Inflammatory macrophage (primary cell): ENCODE measurements around the gene LYPD6B.

Source experiments
- DNase-seq, 2 donors: peaks; one replicate each; pipeline ENCODE4 v3.0.0-alpha.2; 2020 to 2022

Gene LYPD6B

GRCh38 chr2:149042881-149043280, 4.4 kb downstream of the LYPD6B start:
- DNase-seq = no peak

- DNase-seq = no peak
Measured at GRCh38 chr2:149044500-149044899, 6.0 kb downstream of the LYPD6B start.

GRCh38 chr2:149047118-149047517, 8.6 kb downstream of the LYPD6B start:
- no peak for DNase-seq

GRCh38 chr2:149049142-149049541, 10.6 kb downstream of the LYPD6B start:
- no peak for DNase-seq

- no peak for DNase-seq
Measured at GRCh38 chr2:149050188-149050587, 11.7 kb downstream of the LYPD6B start.

- DNase-seq = no peak
Measured at GRCh38 chr2:149055751-149056150, 17.3 kb downstream of the LYPD6B start.

- DNase-seq = no peak
Measured at GRCh38 chr2:149056541-149057255, 18.2 kb downstream of the LYPD6B start.

GRCh38 chr2:149057401-149057800, 18.9 kb downstream of the LYPD6B start:
- DNase-seq = no peak

GRCh38 chr2:149058936-149059335, 20.4 kb downstream of the LYPD6B start:
- DNase-seq = no peak

- no peak for DNase-seq
Measured at GRCh38 chr2:149059822-149060221, 21.3 kb downstream of the LYPD6B start.

- no peak for DNase-seq
Measured at GRCh38 chr2:149061133-149061745, 22.7 kb downstream of the LYPD6B start.

GRCh38 chr2:149062531-149062930, 24.0 kb downstream of the LYPD6B start:
- DNase-seq = no peak

- no peak for DNase-seq
Measured at GRCh38 chr2:149063177-149063576, 24.7 kb downstream of the LYPD6B start.

GRCh38 chr2:149064365-149064841, 25.9 kb downstream of the LYPD6B start:
- DNase-seq = no peak

GRCh38 chr2:149064856-149065630, 26.5 kb downstream of the LYPD6B start:
- DNase-seq = no peak

GRCh38 chr2:149068225-149068995, 29.9 kb downstream of the LYPD6B start:
- no peak for DNase-seq

- peak; percentile 40 to 50 for DNase-seq
Measured at GRCh38 chr2:149068996-149069888, 30.7 kb downstream of the LYPD6B start.

- DNase-seq = no peak
Measured at GRCh38 chr2:149070681-149071320, 32.3 kb downstream of the LYPD6B start.

- DNase-seq = no peak
Measured at GRCh38 chr2:149075105-149075504, 36.6 kb downstream of the LYPD6B start.

- no peak for DNase-seq
Measured at GRCh38 chr2:149075853-149076252, 37.4 kb downstream of the LYPD6B start.

- no peak for DNase-seq
Measured at GRCh38 chr2:149076863-149077412, 38.4 kb downstream of the LYPD6B start.
